Lower lobe of right lung (tissue), 2 donors: Measurements from ENCODE around the gene RRBP1. TPM values are rescaled to one million over a fixed set of nuclear protein-coding genes. Genes with fewer than 3 reads are reported as not detected.

Source experiments
- ATAC-seq, 2 donors: fragments of 200-7000 bp; cut with Tn5 transposase; one replicate each; pipeline ENCODE4 v1.9.1; 2020 to 2022; ENCODE audit warnings: mild to moderate bottlenecking in 2 of 2, moderate library complexity in 2 of 2
- DNase-seq: peaks from one replicate; pipeline ENCODE4 v3.0.0-alpha.2; 2020
- H3K27ac ChIP-seq: fragments of 200-600 bp; one replicate; pipeline ENCODE4 v1.8.0; 2022
- H3K27me3 ChIP-seq: fragments of 200-600 bp; one replicate; pipeline ENCODE4 v1.8.0; 2022; ENCODE audit warnings: low read depth
- H3K36me3 ChIP-seq: fragments of 200-600 bp; one replicate; pipeline ENCODE4 v1.8.0; 2022; ENCODE audit warnings: mild to moderate bottlenecking
- H3K4me1 ChIP-seq: fragments of 200-600 bp; one replicate; pipeline ENCODE4 v1.8.0; 2022
- H3K4me3 ChIP-seq: fragments of 200-600 bp; one replicate; pipeline ENCODE4 v1.8.0; 2022; ENCODE audit warnings: mild to moderate bottlenecking
- H3K9me3 ChIP-seq: fragments of 200-600 bp; one replicate; pipeline ENCODE4 v1.8.0; 2022
- intact Hi-C: fragments of 100-400 bp; cut with DNase I; formaldehyde crosslinking; loops from one replicate; pipeline ENCODE4 v1.11.0; 2022
- total RNA-seq: library from RNA; stranded (reverse); fragmentation: NEBNext Ultra II Directional; extraction: Animal tissue kit (Norgen Biotek cat#: 25700); gene quantifications from one replicate; pipeline ENCODE4 v1.2.1, GENCODE V29; 2021
- TF ChIP-seq, protein P1 (sequence below): fragments of 200-600 bp; IDR thresholded peaks from one replicate; pipeline ENCODE4 v1.8.0; 2022; ENCODE audit warnings: antibody characterized with exemption, mild to moderate bottlenecking
- donor health status: DM: no; HTN: yes; CAD: no; lungs with severe emphysema.

RRBP1 gene
- total RNA-seq, 1 donor from 2014 or later = 138 TPM

DNA sequence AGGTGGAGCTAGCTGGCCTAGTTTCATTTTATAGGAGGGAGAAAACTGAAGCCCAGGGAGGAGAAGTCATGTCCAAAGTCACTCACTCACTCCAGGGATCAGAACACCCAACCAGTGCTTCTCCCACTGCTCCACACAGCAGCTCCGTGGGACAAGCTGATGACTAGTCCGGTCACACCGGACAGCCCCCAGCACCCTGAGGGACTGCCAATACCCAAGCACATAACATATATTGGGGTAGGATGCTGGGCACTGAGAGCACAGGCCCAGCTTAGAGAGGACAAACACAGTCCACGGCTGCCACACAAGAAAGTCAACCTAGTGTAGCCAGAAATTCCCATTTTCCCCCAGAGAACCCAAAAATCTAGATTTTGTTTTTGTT lies 5.7 kb downstream of the RRBP1 start:
- TF ChIP-seq, protein P1, sequence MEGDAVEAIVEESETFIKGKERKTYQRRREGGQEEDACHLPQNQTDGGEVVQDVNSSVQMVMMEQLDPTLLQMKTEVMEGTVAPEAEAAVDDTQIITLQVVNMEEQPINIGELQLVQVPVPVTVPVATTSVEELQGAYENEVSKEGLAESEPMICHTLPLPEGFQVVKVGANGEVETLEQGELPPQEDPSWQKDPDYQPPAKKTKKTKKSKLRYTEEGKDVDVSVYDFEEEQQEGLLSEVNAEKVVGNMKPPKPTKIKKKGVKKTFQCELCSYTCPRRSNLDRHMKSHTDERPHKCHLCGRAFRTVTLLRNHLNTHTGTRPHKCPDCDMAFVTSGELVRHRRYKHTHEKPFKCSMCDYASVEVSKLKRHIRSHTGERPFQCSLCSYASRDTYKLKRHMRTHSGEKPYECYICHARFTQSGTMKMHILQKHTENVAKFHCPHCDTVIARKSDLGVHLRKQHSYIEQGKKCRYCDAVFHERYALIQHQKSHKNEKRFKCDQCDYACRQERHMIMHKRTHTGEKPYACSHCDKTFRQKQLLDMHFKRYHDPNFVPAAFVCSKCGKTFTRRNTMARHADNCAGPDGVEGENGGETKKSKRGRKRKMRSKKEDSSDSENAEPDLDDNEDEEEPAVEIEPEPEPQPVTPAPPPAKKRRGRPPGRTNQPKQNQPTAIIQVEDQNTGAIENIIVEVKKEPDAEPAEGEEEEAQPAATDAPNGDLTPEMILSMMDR = no peak
- Histone ChIP-seq H3K4me3 (no peak overlapping the region), H3K27me3 (no peaks in the 10 kb centered on the region), H3K9me3 (no peaks in the 10 kb centered on the region), H3K27ac (peak overlapping the region; percentile 2), H3K36me3 (peaks cover 54% of the 10 kb centered on the region), H3K4me1 (peaks cover 80% of the 10 kb centered on the region)
- ATAC-seq (no peak), DNase-seq (no peak)
- intact Hi-C loops = no loop called here

GRCh38 chr20:17675519-17676377 lies 6.3 kb downstream of the RRBP1 start:
- H3K36me3 ChIP-seq = peaks cover 54% of the 10 kb centered on the region

GRCh38 chr20:17674722-17675518 lies 7.1 kb downstream of the RRBP1 start:
- H3K9me3 ChIP-seq = no peaks in the 10 kb centered on the region
- no peak overlapping the region for H3K4me3 ChIP-seq
- no peak for DNase-seq
- H3K36me3 ChIP-seq = peaks cover 54% of the 10 kb centered on the region
- H3K4me1 ChIP-seq = peaks cover 76% of the 10 kb centered on the region
- intact Hi-C loops = no loop called here
- no peak for ATAC-seq
- no peak overlapping the region for H3K27ac ChIP-seq
- no peaks in the 10 kb centered on the region for H3K27me3 ChIP-seq
- TF ChIP-seq, protein P1 = no peak

More at GRCh38 chr20:17675519-17676377, 6.3 kb downstream of the RRBP1 start:
- H3K27ac ChIP-seq = no peak overlapping the region
- no peak overlapping the region for H3K4me3 ChIP-seq
- DNase-seq (no peak), ATAC-seq (no peak)
- no peaks in the 10 kb centered on the region for H3K27me3 ChIP-seq
- TF ChIP-seq, protein P1 = no peak
- intact Hi-C loops = no loop called here
- H3K4me1 ChIP-seq = peaks cover 83% of the 10 kb centered on the region
- H3K9me3 ChIP-seq = no peaks in the 10 kb centered on the region

- Histone ChIP-seq H3K4me1 (peaks cover 63% of the 10 kb centered on the region), H3K36me3 (peaks cover 46% of the 10 kb centered on the region), H3K9me3 (no peaks in the 10 kb centered on the region), H3K4me3 (no peak overlapping the region), H3K27me3 (no peaks in the 10 kb centered on the region), H3K27ac (no peak overlapping the region)
- ATAC-seq (peak in 1 of 2 donors; percentile 34), DNase-seq (no peak)
- TF ChIP-seq, protein P1 = no peak
- intact Hi-C loops = no loop called here
Measured at GRCh38 chr20:17673084-17673483, 9.0 kb downstream of the RRBP1 start.

- ATAC-seq (no peak), DNase-seq (no peak)
- Histone ChIP-seq H3K27ac (no peak overlapping the region), H3K4me3 (no peak overlapping the region), H3K27me3 (no peaks in the 10 kb centered on the region), H3K9me3 (no peaks in the 10 kb centered on the region), H3K4me1 (peaks cover 53% of the 10 kb centered on the region), H3K36me3 (peaks cover 35% of the 10 kb centered on the region)
- intact Hi-C loops = no loop called here
- TF ChIP-seq, protein P1 = no peak
Measured at GRCh38 chr20:17671565-17671964, 10.5 kb downstream of the RRBP1 start.
